Natural killer cell (primary cell): ENCODE results near the gene ANKRD62. TPM values are rescaled to one million over a fixed set of nuclear protein-coding genes. Genes with fewer than 3 reads are reported as not detected.

Source experiments
- ATAC-seq, 3 donors: fragments of 150-1000 bp in 2 of 3; fragments of 200-7000 bp in 1 of 3; cut with Tn5 transposase; 1 replicate in 1 of 3; 2 replicates in 2 of 3; pipeline ENCODE4 v1.10.0; 2021; ENCODE audit warnings: mild to moderate bottlenecking in 2 of 3, moderate library complexity in 2 of 3
- DNase-seq, 2 donors: peaks; one replicate each; pipeline versions ENCODE4 v3.0.0 to v3.0.0-alpha.2; 2013 to 2021; ENCODE audit warnings: mixed read lengths in 1 of 2
- H3K27ac ChIP-seq: one replicate; pipeline ENCODE4 v1.5.1; 2013; ENCODE audit warnings: mild to moderate bottlenecking, low read length
- H3K27me3 ChIP-seq: one replicate; pipeline ENCODE4 v1.6.1; 2013; ENCODE audit warnings: low read length; ENCODE audit not compliant: control insufficient read depth, insufficient read depth
- H3K36me3 ChIP-seq: one replicate; pipeline ENCODE4 v1.6.1; 2013; ENCODE audit warnings: low read length; ENCODE audit not compliant: control insufficient read depth, insufficient read depth
- H3K4me1 ChIP-seq: one replicate; pipeline ENCODE4 v1.6.1; 2013; ENCODE audit warnings: low read length; ENCODE audit not compliant: control insufficient read depth, insufficient read depth
- H3K4me3 ChIP-seq: one replicate; pipeline ENCODE4 v1.5.1; 2013; ENCODE audit warnings: low read length
- H3K9me3 ChIP-seq: one replicate; pipeline ENCODE4 v1.6.1; 2013; ENCODE audit warnings: low read length; ENCODE audit not compliant: control insufficient read depth, insufficient read depth
- H3K27ac Mint-ChIP-seq, 2 donors: one replicate each; pipeline ENCODE4 v1.8.0; 2022; ENCODE audit warnings: mild to moderate bottlenecking in 2 of 2, mixed read lengths in 2 of 2, moderate library complexity in 1 of 2
- H3K27me3 Mint-ChIP-seq, 2 donors: one replicate each; pipeline ENCODE4 v1.8.0; 2022; ENCODE audit warnings: low read depth in 2 of 2, mixed read lengths in 2 of 2
- H3K36me3 Mint-ChIP-seq: one replicate; pipeline ENCODE4 v1.8.0; 2022; ENCODE audit warnings: mixed read lengths
- H3K4me1 Mint-ChIP-seq, 2 donors: one replicate each; pipeline ENCODE4 v1.8.0; 2022; ENCODE audit warnings: mixed read lengths in 2 of 2
- H3K4me3 Mint-ChIP-seq: one replicate; pipeline ENCODE4 v1.8.0; 2022; ENCODE audit warnings: mild to moderate bottlenecking, moderate library complexity, mixed read lengths
- H3K9me3 Mint-ChIP-seq, 2 donors: one replicate each; pipeline ENCODE4 v1.8.0; 2022; ENCODE audit warnings: mixed read lengths in 2 of 2
- WGBS: methylation state at CpG from one replicate; pipeline ENCODE4 v1.1.7; 2013; ENCODE audit warnings: missing lambda C conversion rate; ENCODE audit not compliant: insufficient coverage; 5-methylcytosine and 5-hydroxymethylcytosine counted together
- intact Hi-C: fragments of 100-400 bp; cut with micrococcal nuclease; formaldehyde crosslinking; loops from one replicate; pipeline ENCODE4 v1.14.2; 2022
- total RNA-seq, 4 donors: library from RNA; stranded (reverse); fragments of 120-200 nt in 1 of 4; gene quantifications; one replicate each; pipeline versions ENCODE4 v1.2.3 to v1.2.4, GENCODE V29; 2013 to 2022
- TF ChIP-seq, protein P1 (sequence below): fragments of 200-600 bp; IDR thresholded peaks from one replicate; pipeline ENCODE4 v1.8.0; 2022; ENCODE audit warnings: antibody characterized with exemption

ANKRD62 gene
- total RNA-seq, 3 donors from 2014 or later (not counting 1 experiment from before 2014, with no cell fraction given), result not detected

DNA sequence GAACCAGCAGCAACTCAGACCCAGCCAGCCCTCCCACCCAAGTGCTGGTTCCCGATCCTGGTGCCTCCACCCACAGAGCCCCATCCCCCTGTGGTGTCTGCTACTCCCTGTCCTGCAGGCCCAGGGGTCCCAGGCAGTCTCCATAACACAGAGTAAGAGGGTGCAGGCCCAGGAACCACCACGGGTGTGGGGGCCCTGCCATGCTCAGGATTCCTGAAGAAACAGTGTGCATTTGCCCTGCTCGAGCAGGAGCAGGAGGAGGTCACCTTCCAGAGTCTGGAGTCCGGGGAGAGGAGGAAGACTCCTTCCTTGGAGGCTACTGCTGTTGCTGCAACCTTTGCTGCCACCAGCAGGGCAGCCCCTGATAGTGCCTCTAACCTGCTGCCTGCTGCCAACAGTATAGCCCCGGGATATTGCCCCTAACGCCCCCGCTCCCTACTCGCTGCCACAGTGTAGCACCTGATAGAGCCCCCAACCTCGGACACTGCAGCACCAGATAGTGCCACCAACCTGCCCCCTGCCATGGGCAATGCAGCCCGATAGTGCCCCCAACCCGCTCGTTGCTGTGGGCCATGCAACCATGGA is 46.8 kb upstream of the ANKRD62 start:
- no peak overlapping the region for H3K4me3 ChIP-seq
- no peaks in the 10 kb centered on the region for H3K27me3 ChIP-seq
- TF ChIP-seq, protein P1, sequence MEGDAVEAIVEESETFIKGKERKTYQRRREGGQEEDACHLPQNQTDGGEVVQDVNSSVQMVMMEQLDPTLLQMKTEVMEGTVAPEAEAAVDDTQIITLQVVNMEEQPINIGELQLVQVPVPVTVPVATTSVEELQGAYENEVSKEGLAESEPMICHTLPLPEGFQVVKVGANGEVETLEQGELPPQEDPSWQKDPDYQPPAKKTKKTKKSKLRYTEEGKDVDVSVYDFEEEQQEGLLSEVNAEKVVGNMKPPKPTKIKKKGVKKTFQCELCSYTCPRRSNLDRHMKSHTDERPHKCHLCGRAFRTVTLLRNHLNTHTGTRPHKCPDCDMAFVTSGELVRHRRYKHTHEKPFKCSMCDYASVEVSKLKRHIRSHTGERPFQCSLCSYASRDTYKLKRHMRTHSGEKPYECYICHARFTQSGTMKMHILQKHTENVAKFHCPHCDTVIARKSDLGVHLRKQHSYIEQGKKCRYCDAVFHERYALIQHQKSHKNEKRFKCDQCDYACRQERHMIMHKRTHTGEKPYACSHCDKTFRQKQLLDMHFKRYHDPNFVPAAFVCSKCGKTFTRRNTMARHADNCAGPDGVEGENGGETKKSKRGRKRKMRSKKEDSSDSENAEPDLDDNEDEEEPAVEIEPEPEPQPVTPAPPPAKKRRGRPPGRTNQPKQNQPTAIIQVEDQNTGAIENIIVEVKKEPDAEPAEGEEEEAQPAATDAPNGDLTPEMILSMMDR, result no peak
- Mint-ChIP-seq H3K27me3 (peaks cover 0 to 24% of the 10 kb centered on the region in 2 donors), H3K4me1 (no peaks in the 10 kb centered on the region), H3K27ac (no peak overlapping the region), H3K4me3 (no peak overlapping the region), H3K36me3 (no peaks in the 10 kb centered on the region), H3K9me3 (no peaks in the 10 kb centered on the region)
- H3K36me3 ChIP-seq, result no peaks in the 10 kb centered on the region
- intact Hi-C loops, result no loop called here
- no peaks in the 10 kb centered on the region for H3K9me3 ChIP-seq
- no peak for DNase-seq
- peaks cover 5% of the 10 kb centered on the region for H3K4me1 ChIP-seq
- 91% methylated on average over 11 of the region's 12 CpGs for WGBS
- no peak for ATAC-seq
- no peak overlapping the region for H3K27ac ChIP-seq

DNA sequence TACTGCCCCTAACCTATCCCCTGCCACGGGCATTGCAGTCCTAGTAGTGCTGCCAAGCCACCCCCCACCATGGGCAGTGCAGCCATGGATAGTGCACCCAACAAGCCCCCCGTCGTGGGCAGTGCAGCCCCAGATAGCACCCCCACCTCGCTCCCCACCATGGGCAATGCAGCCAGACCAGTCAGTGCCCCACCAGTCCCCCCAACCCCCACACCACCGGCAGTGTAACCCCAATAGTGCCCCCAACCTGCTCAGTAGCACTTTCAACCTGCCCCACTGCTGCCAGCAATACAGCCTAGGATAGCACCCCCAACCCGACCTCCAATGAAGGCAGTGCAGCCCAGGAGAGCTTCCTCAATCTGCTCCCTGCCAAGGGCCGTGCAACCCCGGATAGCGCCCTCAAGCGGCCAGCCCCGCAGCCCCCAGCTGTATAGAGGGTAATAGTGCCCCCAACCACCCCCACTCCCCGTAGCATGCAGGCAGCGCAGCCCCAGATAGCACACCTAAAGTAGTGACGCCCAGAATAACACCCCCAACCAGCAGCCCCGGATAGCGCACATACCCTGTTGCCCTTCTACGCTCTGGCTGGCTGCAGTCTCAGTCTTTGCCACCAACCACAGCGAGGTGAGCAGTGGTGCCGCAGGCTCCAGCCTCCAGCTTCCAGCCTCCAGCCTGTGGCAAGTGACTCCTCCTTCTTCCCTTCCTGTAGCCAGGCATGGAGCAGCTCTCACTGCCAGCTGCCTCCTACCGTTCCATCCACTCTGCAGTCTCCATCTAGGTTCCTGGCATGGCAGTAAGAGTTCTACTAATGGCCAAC is 45.4 kb upstream of the ANKRD62 start:
- TF ChIP-seq, protein P1, result no peak
- no peaks in the 10 kb centered on the region for H3K36me3 Mint-ChIP-seq
- no peak overlapping the region for H3K27ac ChIP-seq
- no peaks in the 10 kb centered on the region for H3K9me3 ChIP-seq
- peaks cover 2 to 28% of the 10 kb centered on the region in 2 donors for H3K27me3 Mint-ChIP-seq
- intact Hi-C loops, result no loop called here
- H3K9me3 Mint-ChIP-seq, result no peaks in the 10 kb centered on the region
- no peaks in the 10 kb centered on the region for H3K36me3 ChIP-seq
- no peak overlapping the region for H3K4me3 Mint-ChIP-seq
- ATAC-seq (no peak), DNase-seq (no peak)
- no peak overlapping the region for H3K4me3 ChIP-seq
- H3K27me3 ChIP-seq, result no peaks in the 10 kb centered on the region
- H3K4me1 Mint-ChIP-seq, result no peaks in the 10 kb centered on the region
- WGBS, result 91% methylated on average over 20 of the region's 20 CpGs
- H3K27ac Mint-ChIP-seq, result no peak overlapping the region
- H3K4me1 ChIP-seq, result peaks cover 5% of the 10 kb centered on the region

DNA sequence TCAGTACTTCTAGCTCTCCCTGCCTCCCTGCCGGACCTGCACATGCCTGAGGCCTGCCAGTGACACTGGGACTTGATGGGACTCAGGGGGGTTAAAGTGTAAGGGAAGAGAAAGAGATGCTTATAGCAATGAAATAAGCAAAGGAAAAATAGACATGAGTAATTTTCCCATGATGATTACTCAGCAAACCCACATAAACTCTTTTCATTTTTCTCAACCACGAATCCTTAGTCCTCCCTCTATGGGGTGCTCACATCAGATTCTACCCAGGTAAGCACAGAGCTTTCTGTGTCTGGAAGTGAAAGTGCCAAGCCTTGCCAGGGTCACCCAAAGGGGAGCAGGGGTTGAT is 44.8 kb upstream of the ANKRD62 start:
- Mint-ChIP-seq H3K9me3 (no peaks in the 10 kb centered on the region), H3K27ac (no peak overlapping the region), H3K36me3 (no peaks in the 10 kb centered on the region), H3K4me1 (no peaks in the 10 kb centered on the region), H3K27me3 (peaks cover 2 to 31% of the 10 kb centered on the region in 2 donors), H3K4me3 (no peak overlapping the region)
- H3K27me3 ChIP-seq, result no peaks in the 10 kb centered on the region
- H3K36me3 ChIP-seq, result no peaks in the 10 kb centered on the region
- peaks cover 5% of the 10 kb centered on the region for H3K4me1 ChIP-seq
- no peak for ATAC-seq
- H3K4me3 ChIP-seq, result no peak overlapping the region
- 59% methylated on average over 2 of the region's 2 CpGs for WGBS
- no peak for DNase-seq
- no peak overlapping the region for H3K27ac ChIP-seq
- H3K9me3 ChIP-seq, result no peaks in the 10 kb centered on the region
- TF ChIP-seq, protein P1, result no peak
- intact Hi-C loops, result no loop called here
